Brain microvascular endothelial cell (primary cell): ENCODE measurements around the gene KAZN.

Experiments
- DNase-seq: peaks from one replicate; pipeline ENCODE4 v3.0.0-alpha.2; 2020
- H3K27ac ChIP-seq: fragments of 250-450 bp; sonication (Bioruptor Pico); 2 replicates; pipeline ENCODE4 v1.5.1; 2020; ENCODE audit warnings: mild to moderate bottlenecking, moderate library complexity
- H3K27me3 ChIP-seq: fragments of 250-450 bp; sonication (Bioruptor Pico); replicated peaks from 2 replicates; pipeline ENCODE4 v1.5.1; 2020; ENCODE audit warnings: mild to moderate bottlenecking
- H3K36me3 ChIP-seq: fragments of 250-450 bp; sonication (Bioruptor Pico); replicated peaks from 2 replicates; pipeline ENCODE4 v1.5.1; 2020; ENCODE audit warnings: mild to moderate bottlenecking
- H3K4me3 ChIP-seq: 2 replicates; pipeline ENCODE4 v1.5.1; 2011; ENCODE audit warnings: low read depth, mild to moderate bottlenecking, control low read depth, low read length, moderate library complexity
- CTCF ChIP-seq: IDR thresholded peaks from 2 replicates; pipeline ENCODE4 v1.5.1; 2011; ENCODE audit warnings: low read depth, mild to moderate bottlenecking, moderate library complexity, low read length, control low read depth, inconsistent platforms; ENCODE audit errors: missing control alignments
- in situ Hi-C: cut with HindIII; loops from 2 replicates; pipeline ENCODE4 v1.10.0; 2017; ENCODE audit warnings: low sequenced_read_pairs, low pct_ligation_motif_present

KAZN gene

DNA sequence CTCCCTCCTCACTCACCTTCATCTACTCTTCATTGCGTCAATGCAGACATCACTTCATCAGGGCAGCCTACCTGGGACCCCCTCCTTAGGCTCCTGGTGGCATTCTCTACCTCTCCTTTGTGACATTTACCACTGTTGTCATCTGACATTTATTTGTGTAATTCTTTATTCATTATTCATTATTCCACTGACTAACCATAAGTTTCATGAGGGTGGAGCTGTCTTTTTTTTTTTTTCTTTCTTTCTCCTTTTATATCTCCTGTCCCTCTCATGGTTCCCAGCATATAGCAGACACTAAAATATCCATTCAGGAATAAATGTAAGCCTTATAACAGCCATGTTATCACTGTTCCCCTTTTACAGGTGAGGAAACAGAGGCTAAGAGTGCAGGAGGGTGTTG lies 126.8 kb downstream of the KAZN start:
- Histone ChIP-seq H3K27ac (no peak overlapping the region), H3K27me3 (no peaks in the 10 kb centered on the region), H3K4me3 (no peak overlapping the region), H3K36me3 (no peaks in the 10 kb centered on the region)
- no peak for TF ChIP-seq CTCF
- in situ Hi-C loops, result no loop called here
- DNase-seq, result no peak

- Histone ChIP-seq H3K27me3 (no peaks in the 10 kb centered on the region), H3K27ac (no peak overlapping the region), H3K36me3 (no peaks in the 10 kb centered on the region), H3K4me3 (no peak overlapping the region)
- in situ Hi-C loops, result no loop called here
- TF ChIP-seq CTCF, result no peak
- no peak for DNase-seq
Measured at GRCh38 chr1:14725695-14726094, 127.2 kb downstream of the KAZN start.

GRCh38 chr1:14726606-14727005 lies 128.1 kb downstream of the KAZN start:
- DNase-seq, result no peak
- in situ Hi-C loops, result no loop called here

DNA sequence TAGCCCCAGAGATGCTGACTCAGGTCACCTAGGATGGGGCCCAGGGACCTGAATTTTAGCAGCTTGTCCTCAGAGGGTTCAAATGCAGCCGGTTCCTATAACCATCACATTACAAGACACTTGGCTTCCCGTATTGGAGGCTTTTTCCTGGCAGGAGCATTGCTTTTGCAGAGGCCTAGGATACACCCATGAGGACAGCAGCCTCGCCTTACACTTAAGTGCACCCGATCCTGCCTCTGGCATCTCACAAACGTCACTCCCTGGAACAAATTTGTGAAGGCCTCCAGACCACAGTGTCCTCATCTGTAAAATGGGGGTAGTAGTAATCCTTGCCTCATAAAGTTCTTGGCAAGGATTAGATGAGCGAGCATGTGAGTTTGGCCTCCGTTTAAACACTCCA lies 130.0 kb downstream of the KAZN start:
- no peak for DNase-seq
- Histone ChIP-seq H3K36me3 (no peaks in the 10 kb centered on the region), H3K4me3 (no peak overlapping the region), H3K27me3 (no peaks in the 10 kb centered on the region), H3K27ac (no peak overlapping the region)
- no peak for TF ChIP-seq CTCF
- in situ Hi-C loops, result no loop called here

More at GRCh38 chr1:14726606-14727005, 128.1 kb downstream of the KAZN start:
- no peak overlapping the region for H3K4me3 ChIP-seq
- no peak overlapping the region for H3K27ac ChIP-seq
- H3K27me3 ChIP-seq, result no peaks in the 10 kb centered on the region
- no peaks in the 10 kb centered on the region for H3K36me3 ChIP-seq
- no peak for TF ChIP-seq CTCF

- Histone ChIP-seq H3K27me3 (no peaks in the 10 kb centered on the region), H3K4me3 (no peak overlapping the region), H3K27ac (no peak overlapping the region), H3K36me3 (no peaks in the 10 kb centered on the region)
- no peak for DNase-seq
- in situ Hi-C loops, result no loop called here
- TF ChIP-seq CTCF, result no peak
Measured at GRCh38 chr1:14732728-14733047, 134.2 kb downstream of the KAZN start.

GRCh38 chr1:14733048-14733778 lies 134.7 kb downstream of the KAZN start:
- Histone ChIP-seq H3K36me3 (no peaks in the 10 kb centered on the region), H3K27me3 (no peaks in the 10 kb centered on the region), H3K27ac (no peak overlapping the region), H3K4me3 (no peak overlapping the region)
- TF ChIP-seq CTCF, result no peak
- no peak for DNase-seq
- in situ Hi-C loops, result no loop called here
